GM19193 (cell line): ENCODE measurements around the gene BRAP.

Experiments used
- POLR2A ChIP-seq: IDR thresholded peaks from 4 replicates; pipeline ENCODE4 v1.6.1; 2011; ENCODE audit not compliant: insufficient read depth, insufficient read length; ENCODE audit errors: extremely low read depth

Gene BRAP

DNA sequence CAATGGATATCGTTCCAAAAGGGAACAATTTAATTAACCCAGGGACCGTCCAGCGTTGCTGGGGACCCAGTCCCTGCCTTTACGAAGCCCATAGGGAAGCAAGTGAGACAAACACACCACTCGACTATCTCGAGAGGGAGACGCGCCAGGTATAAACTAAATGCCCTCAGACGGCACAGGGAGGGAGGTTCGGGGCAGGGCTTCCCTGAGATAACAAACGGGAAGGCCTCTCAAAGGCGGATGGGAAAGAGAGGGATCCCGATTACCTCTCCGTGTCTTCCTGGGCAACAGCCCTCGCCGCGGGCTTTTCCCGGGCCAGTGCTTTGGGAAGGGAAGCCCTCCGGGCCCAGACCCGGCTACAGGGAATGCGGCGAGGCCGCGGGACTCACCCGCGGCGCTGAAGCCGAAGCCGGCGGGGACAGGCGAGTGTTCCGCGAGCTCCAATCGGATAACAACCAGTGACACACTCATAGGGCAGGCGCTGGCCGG is 390 bp downstream of the BRAP start:
- no peak for TF ChIP-seq POLR2A

DNA sequence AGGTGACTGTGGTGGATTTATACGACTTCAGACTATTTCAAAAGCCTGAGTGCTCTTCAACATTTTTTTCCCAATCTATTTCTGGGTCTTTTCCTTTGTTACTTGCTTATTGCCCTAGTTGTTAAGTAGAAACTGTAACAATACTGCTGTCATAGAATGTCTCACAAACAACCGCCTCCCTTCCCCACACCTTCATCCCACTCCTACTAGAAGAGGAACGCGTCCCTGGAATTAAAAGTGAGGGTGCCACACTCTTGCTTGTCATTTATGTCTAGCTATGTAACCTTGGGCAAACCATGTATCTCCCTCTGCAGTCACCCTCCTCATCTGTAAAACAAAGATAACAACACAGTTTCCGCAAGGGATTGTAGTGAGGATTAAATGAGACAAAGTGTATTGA is 8.6 kb downstream of the BRAP start:
- no peak for TF ChIP-seq POLR2A

DNA sequence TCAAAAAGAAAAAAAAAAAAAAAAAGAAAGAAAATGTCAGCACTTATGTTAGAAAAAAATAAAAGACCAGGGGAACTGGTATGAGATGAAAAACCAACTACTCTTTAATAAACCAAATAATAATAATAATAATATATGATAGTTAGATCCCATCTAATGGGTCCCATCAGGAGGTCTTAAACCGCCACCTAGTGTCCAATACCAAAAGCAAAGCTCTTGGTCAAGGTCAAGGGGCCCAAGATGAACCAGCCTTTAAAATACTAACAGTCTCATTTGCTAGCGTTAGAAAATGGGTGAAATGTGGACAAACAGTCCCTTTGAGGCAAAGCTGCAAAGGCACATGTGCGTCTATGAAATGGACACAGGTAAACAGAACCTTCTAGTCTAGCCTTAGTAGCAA is 12.3 kb downstream of the BRAP start:
- TF ChIP-seq POLR2A = no peak

DNA sequence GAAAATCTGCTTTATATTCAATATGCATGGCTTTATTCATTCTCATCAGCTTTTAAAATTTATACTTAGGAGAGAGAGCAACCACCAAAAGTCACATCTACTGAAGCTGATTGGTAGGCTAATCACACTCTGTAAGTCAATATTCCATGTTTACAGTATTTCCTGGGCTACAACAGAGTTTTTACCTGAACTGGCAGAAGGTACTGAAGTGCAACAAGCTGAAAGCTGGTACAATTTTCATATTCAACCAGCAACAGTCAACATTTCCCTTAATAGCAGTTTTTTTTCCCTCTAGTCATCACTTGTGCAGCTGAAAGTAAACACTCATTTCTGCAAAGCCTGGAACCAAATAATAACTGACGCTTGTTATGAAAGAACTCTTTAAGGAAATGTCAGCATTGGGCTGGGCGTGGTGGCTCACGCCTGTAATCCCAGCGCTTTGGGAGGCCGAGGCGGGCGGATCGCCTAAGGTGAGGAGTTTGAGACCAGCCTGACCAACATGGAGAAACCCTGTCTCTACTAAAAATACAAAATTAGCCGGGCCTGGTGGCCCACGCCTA is 12.9 kb downstream of the BRAP start:
- TF ChIP-seq POLR2A = no peak

DNA sequence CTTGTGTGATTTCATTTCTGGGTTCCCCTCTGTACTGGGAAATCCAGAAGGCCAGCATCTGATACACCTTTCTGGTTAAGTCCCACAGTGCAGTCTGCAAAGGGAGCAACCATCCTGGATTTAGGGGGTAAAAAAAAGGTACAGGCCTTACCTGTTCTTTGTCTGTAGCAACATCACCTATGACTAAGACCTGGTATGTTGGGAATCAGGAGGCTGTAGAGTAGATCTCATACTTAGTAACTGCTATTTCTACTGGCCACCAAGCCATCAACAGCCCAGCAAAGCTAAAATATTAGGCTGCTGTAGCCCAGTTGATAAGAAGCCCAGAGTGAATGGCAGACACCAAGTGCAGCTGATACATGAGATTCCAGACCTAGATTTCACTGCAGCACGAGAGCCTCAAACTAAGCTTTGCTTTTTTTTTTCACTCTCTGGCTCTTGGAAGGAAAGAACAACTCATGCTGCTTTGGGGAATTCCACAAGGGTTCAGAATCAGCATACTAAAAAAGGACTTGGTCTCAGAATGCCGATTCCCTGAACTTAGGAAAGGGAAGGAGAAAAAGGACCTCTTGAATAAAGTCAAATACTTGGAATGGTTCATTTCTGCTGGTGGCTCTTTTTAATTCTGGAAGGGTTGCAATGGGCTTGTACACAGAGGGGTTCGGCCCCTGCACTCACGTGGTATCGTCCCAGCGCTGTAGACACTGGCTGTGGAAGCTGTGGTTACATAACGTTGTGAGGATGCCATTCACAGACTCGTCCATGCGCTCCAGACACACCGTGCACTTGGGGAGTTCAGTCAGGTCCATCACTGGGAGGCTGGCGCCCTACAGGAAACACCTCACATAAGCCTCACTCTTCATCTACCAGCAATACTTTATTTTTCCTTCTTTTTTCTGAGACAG is 20.5 kb downstream of the BRAP start:
- no peak for TF ChIP-seq POLR2A

DNA sequence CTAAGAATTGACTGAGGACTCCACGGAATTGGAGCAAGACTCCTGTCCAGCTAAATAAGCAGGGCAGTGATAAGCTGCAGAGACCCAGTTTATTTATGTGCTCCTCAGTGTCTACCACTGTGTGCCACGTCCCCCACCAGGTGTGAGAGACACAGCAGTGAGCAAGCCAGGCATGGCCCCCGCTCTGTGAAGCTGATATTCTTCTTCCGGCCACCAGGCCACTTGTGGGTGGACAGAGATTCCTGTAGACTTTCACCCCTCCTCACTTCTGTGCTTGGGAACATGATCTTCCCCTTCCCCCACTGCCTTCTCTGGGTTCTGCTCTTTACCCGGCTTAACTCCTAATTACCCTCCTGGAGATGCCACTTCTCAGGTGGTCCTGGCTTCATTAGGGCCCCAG is 21.3 kb downstream of the BRAP start:
- no peak for TF ChIP-seq POLR2A

DNA sequence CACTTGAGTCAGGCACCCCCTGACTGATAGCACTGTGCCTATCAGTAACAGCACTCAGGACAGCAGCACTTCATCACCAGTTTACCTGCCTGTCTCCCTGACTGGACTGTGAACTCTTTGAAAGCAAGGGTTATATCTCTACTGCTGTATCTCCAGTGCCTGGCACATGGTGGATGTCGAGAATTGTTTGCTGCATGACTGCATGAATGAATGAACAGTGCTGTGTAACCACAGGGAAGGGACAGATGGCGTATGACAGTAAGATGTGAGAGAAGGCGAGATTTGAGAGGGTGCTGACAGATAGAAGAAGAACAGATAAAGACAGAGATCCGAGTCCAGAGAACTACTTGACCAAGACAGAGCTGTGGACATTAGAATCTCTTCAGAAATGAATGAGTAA is 29.7 kb downstream of the BRAP start:
- no peak for TF ChIP-seq POLR2A

DNA sequence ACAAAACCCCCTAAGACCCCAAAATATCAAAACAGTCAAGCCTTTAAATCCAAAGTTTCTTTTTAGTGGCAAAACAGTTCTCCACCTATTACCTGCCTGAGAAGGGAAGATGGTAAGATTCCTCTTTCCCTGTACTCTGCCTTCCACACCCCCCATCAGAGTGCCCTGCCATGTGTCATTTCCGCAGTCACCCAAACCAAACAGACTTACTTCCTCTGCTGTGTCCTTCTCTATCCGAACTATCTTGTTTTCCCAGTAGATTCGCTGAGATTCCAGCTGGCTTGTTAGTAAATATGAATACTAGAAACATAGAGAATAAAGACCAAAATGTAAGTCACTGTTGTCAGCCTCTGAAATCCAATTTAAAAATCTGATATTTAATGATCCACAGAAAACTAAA is 30.4 kb downstream of the BRAP start:
- TF ChIP-seq POLR2A = no peak

DNA sequence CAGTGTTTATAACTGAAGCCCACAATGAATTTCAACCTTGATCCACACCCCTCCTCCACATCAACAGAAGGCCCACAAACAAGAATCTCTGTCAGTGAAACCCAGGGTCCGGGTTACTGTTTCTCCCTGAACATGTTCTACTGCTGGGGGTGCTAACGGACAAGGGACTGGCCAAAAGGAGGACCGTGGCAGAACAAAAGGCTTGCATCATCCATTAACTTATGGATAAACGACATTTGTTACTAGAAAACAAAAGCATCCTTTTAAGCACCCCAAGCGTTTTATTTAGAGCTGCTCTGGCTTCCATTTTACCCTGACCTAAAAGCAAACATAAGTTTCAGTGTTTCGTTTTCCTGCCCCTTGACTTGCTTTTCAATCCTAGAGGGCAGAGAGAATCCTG is 32.2 kb downstream of the BRAP start:
- TF ChIP-seq POLR2A = no peak

DNA sequence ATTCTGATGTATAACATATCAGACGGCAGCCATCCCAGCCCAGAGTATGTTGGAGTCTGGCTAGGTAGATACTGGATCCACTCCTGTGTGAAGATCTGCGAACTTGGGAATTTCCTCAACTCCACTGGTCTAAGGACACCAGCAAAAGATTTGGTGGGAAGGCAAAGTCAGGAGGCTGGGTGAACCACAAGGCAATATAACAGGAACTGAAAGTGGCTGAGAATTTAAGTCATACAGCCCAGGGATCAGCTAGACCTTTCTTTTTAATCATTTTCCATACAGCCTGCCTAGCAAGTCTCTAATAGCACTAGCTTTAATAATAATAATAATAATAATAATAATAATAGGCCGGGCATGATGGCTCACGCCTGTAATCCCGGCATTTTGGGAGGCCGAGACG is 34.8 kb downstream of the BRAP start:
- no peak for TF ChIP-seq POLR2A

DNA sequence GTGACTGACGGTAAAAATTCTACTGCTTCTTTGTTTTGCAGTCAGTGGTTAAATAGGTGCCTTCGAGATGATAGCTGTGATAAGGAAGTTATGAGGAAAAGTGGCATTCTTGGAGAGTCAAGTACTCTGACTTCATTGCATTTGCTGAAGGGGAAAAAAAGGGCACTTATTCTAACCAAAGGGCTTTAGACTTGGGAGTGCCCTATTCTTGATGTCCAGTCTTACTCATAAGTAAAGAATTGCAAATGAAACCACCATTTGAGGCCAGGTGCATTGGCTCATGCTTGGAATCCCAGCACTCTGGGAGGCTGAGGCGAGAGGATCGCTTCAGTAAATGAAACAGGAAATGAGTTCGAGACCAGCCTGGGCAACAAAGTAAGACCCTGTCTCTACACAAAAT is 40.3 kb downstream of the BRAP start:
- no peak for TF ChIP-seq POLR2A

DNA sequence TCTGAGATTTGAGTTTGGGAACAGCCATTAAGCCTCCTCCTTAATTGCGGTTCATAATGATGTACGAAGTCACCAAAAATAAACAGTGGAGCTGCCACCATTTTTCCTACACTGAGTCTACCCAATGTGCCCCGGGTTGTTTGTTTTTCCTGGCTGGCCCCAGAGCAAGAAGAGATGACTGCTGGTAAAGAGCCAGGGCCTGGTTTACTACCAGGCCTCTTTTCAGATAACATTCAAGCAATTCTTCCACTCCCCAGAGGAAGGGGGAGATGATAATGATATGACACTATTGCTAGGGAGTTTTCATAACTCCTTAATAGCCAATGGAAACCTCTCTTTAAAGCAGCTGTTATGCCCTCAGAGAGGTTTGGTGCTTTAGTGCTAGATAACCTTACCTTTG is 42.3 kb downstream of the BRAP start:
- TF ChIP-seq POLR2A = no peak

DNA sequence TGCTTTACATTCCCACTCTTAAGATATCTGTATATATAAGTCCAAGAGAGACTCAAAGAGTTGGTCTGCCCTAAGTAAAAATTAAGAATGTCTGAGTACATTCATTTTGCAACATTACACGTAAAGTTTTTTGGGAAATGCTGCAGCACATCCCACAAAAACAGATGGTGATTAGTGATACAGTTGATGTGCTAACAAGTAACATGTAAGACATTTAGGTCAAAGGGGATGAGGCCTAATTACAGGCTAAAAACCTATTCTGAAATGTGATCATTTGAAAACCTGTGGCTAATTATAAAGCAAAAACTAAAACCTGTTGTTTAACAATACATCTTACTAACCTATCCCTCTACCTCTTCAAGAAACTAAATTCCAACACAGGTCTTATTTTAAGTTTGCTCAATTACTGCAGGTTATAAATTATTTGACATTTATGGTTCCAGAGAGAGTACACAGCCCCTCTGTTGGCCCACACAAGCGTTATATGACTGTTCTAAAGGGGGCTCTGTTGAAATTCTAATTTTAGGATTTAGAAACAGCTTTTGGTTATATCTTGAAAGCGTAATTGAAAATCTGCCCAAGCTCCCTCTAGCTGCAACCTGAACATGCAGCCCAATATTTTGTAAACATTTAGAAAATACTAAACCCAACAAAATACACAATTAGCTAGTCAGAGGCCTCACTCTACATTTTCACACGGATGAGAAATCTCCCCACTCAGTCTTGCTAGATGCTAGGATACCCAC is 42.9 kb downstream of the BRAP start:
- no peak for TF ChIP-seq POLR2A

DNA sequence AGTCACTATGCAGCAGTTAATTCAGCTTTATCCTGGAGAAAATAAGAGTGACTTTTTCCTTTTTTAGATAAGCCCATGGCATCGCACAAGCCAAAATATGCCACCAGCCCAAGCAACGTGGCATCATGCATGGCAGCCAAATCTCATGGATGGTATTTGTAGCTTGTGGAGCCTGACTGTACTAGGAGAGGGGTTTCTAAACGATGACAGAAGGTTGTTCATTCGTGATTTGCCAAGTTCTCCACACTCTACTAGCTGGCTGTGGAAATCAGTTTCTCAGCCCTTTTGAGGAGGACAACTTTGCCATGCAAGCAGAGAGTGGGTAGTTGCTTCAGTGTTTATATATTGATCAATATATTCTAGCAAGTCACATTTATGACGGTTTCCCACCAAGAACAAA is 45.2 kb downstream of the BRAP start:
- TF ChIP-seq POLR2A = no peak

DNA sequence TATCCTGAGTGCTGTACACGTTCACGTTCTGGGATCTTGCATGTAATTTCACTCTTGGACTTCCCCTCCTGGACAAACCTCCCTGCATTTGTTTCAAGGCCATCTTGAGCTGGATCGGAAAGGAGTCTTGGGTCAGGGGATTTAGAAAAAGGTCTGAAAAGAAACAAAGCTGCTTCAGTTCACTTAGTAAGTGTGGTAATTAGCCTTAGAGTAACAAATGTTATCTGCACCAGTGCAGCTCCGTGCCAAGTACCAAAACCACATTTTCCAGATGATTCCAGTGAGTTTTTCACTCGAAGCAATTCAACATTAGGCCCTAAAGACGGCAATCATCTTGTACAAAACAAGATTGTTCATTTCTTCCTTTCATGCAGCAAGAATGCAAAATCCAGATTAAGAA is 47.2 kb downstream of the BRAP start:
- TF ChIP-seq POLR2A = no peak
